GM21717 (cell line): ENCODE measurements around the gene ZBED5.

Source experiments
- ATAC-seq: cut with Tn5 transposase; IDR thresholded peaks from one replicate; pipeline ENCODE4 v1.9.1; 2021; ENCODE audit warnings: mild to moderate bottlenecking, moderate library complexity; ENCODE audit not compliant: unreplicated experiment

ZBED5 gene

DNA sequence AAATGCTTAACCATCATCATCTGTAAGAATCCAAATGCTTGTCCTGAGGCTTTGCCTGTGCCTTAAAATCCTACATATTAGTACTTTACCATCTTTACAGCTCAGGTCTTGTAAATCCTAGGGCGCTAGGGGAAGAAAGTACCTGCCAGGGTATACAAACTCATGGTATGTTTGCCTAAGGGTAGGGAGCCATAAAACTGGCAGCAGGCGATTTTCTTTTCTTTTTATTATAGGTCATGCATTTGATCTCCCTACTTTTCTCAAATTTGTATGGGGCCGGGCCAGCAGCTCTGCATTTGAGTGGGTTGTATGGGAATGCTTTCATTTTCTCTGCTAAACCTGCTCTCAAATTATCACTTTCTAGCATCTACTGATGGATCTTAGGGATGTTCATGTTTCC, 24.0 kb upstream of the ZBED5 start:
- ATAC-seq = no peak

DNA sequence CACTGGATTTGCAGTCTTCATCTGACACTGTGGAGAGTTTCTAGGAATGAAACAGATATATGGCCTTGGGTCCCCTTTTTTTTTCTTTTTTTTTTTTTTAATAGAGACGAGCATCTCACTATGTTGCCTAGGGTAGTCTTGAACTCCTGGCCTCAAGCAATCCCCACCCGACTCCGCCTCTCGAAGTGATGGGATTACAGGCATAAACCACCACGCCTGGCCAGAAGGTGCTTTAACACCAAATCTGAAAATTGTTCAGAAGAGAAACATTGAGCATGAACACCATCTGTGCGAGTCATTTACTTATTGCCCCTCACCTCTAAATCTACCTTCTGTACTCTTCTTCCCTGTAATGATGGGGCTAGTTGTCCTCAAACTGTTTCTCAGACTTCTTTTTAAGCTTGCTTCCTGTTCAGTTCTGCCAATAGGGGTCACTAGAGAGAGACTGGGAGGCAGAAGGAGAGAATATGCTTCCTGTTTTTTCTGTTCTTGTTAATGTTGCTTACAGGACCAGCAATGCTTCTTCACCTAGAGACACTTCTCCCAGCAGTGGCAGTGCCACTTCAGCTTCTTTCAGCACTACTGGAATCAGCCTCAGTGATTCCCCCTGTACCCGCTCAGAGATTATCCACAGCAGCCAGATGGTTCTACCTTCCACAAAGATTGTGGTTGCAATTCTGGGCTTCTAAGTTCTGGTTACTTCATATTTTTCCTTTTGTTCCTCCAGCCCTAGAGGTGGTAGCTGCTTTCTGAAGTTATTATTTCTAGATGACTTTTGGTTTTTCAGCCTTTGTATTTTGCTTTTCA, 20.8 kb upstream of the ZBED5 start:
- no peak for ATAC-seq

DNA sequence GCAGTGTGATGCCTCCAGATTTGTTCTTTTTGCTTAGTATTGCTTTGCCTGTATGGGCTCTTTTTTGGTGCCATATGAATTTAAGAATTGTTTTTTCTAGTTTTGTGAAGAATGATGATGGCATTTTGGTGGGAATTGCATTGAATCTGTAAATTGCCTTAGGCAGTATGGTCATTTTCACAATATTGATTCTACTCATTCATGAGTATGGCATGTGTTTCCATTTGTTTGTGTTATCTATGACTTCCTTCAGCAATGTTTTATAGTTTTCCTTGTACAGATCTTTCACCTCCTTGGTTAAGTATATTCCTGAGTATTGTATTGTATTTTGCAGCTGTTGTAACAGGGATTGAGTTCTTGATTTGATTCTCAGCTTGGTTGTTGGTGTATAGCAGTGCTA, 18.3 kb upstream of the ZBED5 start:
- ATAC-seq = no peak

DNA sequence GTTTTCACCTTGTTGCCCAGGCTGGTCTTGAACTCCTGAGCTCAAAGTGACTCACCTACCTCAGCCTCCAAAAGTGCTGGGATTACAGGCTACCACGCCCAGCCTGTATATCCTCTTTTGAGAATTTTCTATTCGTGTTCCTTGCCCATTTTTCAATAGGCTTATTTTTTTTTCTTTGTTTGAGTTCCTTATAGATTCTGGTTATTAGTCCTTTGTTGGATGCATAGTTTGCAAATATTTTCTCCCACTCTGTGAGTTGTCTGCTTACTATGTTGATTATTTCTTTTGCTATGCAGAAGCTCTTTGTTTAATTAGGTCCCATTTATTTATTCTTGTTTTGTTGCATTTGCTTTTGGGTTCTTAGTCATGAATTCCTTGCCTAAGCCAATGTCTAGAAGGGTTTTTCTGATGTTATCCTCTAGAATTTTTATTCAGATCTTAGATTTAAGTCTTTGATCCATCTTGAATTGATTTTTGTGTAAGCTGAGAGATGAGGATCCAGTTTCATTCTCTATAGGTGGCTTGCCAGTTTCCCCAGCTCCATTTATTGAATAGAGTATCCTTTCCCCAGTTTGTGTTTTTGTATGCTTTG, 17.7 kb upstream of the ZBED5 start:
- ATAC-seq = no peak

DNA sequence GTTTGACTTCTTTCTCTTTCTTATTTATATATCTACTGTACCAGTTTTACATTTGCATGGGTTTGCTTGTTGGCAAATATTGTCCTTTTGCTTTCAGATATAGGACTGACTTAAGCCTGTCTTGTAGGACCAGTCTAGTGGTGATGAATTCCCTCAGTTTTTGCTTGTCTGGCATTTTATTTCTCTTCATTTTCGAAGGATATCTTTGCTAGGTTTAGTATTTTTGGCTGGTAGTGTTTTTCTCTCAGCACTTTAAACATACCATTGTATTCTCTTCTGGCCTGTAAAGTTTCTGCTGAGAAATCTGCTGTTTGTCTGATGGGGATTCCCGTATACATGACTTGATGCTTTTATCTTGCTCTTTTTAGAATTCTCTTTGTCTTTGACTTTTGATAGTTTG, 14.2 kb upstream of the ZBED5 start:
- no peak for ATAC-seq

DNA sequence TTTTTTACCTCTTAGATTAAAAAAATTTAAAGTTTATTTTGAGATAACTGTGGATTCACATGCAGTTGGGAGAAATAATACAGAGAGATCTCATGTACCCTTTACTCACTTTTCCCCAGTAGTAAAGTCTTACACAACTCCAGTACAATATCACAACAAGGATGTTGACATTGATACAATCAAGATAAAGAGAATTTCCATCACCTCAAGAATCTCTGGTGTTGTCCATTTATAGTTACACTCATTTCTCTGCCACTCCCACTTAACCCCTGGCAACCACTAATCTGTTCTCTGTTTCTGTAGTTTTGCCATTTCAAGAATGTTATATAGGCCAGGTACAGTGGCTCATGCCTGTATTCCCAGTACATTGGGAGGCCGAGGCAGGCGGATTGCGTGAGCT, 10.5 kb upstream of the ZBED5 start:
- ATAC-seq = no peak

DNA sequence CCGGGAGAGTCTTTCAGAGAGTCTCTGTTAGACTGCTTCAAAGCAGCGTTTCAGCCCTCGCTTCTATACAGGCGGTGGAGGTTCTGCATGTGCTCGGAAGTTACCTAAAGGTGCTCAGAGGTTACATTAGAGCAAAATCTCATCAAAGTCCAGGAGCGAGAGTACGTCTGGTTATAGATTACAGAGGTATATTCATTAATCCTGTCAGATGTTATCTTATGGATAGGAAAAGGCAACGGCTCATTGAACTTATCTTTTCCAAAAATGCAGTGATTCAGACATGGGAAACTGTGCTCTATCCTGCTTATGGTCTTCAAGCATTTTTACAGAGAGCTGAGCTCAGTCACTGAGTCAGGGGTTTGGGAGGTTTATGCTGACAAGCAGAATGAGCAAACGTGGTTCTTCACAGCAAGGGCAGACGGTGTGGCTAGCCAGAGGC, 9.1 kb upstream of the ZBED5 start:
- ATAC-seq = no peak

DNA sequence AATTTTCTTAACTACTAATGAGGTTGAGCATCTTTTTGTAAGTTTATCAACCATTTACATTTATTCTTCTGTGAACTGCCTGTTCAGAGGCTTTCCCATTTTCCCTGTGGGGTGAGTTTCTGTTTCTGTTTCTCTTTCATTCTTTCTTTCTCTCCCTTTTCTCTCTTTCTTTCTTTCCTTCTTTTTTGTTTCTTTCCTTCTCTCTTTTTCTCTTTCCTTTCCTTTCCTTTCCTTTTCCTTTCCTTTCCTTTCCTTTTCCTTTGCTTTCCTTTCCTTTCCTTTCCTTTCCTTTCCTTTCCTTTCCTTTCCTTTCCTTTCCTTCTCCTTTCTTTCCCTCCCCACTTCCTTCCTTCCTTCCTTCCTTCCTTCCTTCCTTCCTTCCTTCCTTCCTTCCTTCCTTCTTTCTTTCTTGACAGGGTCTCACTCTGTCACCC, 8.0 kb upstream of the ZBED5 start:
- no peak for ATAC-seq

DNA sequence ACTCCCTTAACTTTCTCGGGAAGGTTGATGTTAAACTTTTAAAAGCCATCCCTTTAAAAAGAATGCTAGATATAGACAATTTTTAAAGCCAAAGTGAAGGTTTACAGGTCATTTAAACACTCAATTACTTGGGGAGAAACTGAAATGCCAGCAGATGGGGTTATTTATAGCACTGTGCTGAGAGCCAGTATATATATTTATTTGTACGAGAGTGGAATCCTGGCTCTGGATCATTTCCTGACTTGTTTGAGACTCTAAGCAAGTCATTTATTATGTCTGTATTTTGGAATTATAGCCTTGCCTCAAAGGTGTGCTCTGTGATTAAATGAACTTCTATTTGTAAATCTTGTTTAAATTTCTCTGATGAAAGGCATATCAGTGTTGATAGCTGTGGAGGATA, 6.8 kb upstream of the ZBED5 start:
- no peak for ATAC-seq

DNA sequence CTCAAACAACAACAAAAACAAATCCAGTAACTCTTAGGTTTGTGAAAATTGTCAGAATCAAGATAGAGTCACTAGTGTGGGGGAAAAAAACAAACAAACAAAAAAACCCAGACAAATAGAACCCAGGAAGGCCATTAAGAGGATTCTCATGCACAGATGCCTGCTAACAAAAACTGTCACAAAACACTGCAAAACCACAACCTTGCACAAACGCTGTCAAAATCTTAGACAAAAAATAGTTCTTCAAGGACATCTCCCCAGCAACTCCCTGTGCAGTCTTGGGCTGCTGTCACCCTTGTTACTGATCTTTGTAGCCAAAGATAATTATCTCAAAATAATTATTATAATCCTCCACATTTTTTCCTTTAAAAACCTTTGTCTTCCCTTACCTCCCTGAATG, 4.6 kb upstream of the ZBED5 start:
- ATAC-seq = no peak

DNA sequence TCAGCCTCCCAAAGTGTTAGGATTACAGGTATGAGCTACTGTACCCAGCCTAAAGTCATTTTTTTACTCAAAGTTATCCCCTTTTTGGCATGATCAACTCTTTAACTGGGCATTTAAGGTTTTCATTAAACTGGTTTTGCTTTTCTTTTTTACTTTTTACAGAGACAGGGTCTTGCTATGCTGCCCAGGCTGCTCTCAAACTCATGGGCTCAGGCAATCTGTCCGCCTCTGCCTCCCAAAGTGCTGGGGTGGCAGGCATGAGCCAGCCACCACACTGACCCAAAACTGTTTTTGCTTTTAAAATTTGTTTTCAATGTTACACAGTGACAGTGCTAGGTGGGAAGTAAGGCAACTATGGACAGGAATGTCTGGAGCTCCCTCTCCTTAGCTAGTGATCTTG, 3.9 kb upstream of the ZBED5 start:
- no peak for ATAC-seq

DNA sequence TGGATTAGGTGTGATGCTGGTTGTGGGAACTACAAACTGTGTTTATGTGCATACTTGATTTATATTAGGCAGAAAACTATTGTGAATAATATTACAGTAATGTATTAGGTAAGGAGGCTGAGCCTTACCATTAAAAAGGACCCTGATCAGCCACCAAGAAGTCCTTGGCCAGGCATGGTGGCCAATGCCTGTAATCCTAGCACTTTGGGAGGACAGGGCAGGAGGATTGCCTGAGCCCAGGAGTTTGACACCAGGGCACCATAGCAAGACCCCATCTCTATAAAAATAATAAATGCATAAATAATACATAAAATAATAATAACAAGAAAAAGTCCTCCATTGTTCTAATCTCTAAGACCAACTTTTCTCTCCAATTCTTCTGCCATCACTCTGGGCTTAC, 3.2 kb upstream of the ZBED5 start:
- no peak for ATAC-seq

DNA sequence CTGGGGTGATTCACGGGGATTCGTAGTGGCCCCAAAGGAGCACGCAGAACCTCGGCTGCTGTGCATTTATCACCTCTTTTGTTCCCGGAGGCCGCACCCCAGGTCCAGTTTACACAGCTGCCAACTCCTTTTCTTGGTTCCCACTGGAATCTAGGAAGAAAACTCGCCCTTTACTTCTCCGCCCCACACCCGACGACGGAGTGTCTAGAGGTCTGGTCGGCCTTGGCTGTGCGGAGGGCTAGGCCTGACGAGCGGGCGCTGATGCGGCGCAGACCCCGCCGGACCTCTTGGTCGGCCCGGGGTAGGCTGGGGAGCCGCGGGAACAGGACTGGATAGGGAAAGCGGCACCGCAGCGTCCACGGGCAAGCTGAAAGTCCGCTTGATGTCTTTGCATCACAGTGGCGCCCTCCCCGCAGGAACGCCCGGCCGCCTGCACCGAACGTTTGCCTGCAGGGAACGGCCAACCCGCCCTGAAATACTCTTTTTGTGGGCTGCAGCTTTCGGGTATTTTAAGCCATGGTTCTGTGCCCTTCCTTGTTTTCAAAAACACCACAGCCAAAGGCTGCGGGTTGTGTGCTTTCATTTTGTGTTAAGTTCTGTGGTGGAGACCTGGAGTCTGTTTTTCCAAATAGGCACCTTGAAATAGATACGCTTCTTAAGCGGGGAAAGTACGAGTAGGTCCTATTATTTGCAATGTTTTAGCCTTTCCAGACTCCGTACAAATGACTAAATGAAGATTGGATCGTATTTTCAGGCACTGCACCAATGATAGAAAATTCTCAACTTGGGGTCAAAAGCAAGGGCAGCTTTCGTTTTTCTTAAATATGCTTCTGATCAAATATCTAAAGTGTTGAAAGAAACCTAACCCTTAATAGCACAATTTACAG, 829 bp upstream of the ZBED5 start:
- ATAC-seq = peak; percentile 27

DNA sequence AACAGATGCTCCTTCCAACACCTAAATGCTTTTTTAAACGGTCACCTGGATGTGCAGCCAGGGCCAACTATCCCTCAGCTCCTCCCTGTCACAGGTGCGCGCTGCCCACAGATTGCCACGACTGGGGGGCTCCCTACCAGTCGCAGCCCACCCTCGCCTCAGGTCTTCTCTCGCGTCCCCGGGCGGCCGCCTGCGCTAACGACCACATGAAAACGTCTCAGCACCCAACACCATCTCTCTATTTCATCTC, 469 bp downstream of the ZBED5 start:
- ATAC-seq = peak; percentile 18

DNA sequence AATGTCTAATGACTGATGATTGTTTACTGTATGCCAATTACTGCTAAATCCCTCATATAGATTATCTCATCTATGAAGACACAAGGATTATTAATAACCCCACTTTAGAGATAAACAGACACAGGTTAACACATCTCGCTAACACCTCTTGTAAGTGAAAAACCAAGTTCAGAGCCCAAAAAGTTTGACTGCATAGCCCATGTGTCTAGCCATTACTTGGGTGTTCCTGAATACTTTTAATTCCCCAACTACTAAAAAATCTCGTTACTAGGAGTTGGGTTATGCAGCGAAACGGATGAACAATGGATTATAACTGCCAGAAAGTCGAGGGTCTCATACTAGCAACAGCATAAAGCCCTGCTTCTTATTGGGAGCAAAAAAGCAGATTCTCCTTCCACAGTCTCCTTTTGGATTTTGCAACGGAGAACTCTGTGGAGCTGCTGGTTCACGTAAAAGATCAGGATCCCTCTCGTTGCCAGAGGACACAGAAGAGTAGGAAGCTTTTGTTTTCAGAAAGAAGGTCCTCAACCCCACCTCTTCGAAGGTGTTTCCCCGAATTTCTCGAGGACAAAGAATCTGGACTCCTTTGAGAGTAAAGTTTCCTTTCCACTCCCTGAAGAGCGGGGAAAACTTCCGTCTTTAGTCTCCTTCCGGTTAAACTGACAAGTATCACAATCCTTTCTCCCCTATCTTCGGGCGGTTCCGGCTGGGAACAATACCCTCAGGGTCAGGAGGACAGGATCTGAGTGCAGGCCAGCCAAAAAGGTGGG, 979 bp downstream of the ZBED5 start:
- ATAC-seq = peak; percentile 2

DNA sequence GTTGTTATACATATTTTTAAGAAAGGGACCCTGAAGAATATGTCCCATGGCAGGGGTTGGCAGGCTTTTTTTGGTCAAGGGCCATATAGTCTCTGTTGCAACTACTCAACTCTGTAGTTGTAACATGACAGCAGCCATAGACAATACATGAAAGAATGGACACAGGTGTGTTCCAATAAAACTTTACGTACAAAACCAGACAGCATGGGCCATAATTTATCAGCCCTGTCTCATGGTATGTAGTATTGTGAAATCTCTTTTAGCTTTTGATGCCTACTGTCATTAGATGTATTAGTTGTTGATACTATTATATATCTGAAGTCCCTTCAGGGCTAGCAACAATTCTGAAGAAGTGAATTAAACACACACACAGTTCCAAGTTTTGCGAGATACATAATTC, 2.6 kb downstream of the ZBED5 start:
- no peak for ATAC-seq

DNA sequence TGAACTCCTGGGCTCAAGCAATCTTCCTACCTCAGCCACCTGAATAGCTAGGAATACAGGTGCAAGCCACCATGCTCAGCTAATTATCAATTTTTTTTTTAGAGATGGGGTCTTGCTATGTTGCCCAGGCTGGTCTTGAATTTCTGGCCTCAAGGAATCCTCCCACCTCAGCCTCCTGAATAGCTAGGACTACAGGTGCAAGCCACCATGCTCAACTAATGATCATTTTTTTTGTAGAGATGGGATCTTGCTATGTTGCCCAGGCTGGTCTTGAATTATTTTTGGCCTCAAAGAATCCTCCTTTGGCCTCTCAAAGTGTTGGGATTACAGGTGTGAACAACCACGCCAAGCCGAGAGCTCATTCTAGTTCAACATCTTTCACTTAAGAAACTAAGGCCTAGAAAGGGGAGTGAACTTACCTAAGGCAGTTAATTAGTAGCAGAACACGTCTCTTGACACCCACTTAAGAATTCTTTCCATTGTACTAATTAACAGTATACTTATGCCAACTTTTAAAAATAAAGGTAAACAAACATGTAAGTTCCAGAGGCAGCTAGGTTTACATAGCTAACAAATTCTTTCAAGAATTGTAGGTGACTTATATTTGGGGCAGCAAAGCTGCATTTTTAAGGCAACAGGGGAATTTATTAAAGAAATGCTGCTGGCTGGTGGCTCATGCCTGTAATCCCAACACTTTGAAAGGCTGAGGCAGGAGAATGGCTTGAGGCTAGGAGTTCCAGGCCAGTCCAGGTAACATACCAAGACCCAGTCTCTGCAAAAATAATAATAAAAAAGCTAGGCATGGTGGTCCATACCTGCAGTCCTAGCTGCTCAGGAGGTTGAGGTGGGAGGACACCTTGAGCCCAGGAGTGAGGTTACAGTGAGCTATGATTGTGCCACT, 9.6 kb downstream of the ZBED5 start:
- ATAC-seq = no peak

DNA sequence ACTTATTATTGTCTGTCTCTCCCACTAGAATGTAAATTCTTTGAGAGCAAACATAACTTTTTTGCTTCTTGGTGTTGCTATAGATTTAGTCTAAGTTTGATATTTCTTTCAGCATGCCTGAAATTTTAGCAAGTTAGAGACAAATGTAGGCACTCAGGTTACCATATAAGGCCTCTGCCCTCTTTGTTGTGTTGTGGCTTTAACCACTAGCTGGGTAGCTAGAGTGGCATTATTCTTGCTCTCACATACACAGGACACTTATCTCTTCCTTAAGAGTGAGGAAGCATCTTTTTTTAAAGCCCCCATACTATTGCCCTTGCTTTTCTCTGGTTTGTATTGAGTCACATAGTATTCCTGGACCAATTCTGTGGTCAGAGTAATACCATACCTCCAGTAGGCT, 11.2 kb downstream of the ZBED5 start:
- no peak for ATAC-seq

DNA sequence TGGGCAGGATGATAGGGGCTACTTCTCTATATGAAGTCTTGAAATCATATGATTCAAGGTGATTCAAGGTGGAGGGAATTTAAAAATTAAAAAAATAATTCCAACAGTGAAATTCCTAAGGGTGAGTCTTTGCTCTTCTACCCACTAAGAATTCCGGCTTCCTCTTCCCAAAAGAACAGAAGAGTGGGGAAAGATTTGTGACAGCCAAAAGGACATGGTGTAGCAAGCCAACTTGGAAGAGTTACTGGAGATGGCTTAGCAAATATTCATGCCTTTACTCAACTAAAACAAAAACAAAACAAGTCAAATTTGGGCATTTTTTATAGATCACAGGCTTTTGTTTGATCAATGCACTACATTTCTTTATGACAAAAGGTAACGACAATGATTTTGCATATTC, 12.3 kb downstream of the ZBED5 start:
- ATAC-seq = no peak

DNA sequence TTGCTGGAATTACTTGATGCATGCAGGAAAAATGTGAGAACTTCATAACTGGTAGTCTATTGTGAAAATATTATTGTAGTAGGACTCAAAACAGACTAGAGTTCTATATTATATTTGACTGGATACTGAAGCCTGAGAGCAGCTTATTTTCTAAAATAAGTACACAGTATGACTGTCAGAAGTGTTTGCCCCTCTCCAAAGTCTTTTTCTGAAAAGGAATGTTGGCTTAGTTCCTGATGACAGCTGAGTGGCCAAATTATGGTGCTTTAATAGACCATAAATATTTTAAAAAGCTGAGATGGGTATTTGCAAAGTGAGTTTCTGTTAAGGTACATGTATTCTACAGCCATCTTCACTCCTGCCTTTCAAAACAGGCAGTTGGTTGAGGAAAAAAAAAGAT, 13.1 kb downstream of the ZBED5 start:
- ATAC-seq = no peak
